ENCODE results near the gene ACYP1. TPM values are rescaled to one million over a fixed set of nuclear protein-coding genes. Genes with fewer than 3 reads are reported as not detected.

The ACYP1 gene
- total RNA-seq, 4 donors from 2014 or later = 11.8 to 30.6 (median 21.4) TPM

- no peak for TF ChIP-seq POLR2A (IDR thresholded peaks at IDR 0.05)
- no peak for TF ChIP-seq CTCF (IDR thresholded peaks at IDR 0.05)
- Histone ChIP-seq H3K9me3 (no peaks in the 10 kb centered on the region), H3K4me3 (no peak overlapping the region), H3K4me1 (no peaks in the 10 kb centered on the region), H3K27me3 (no peaks in the 10 kb centered on the region), H3K36me3 (no peaks in the 10 kb centered on the region), H3K27ac (peak overlapping the region in 1 of 2 donors; percentile 51)
- intact Hi-C loops (cut with DNase I; ENCODE audit: low total_unique reads) = no loop called here
- DNase-seq = no peak
Observed at GRCh38 chr14:75049136-75049535, 14.7 kb downstream of the ACYP1 start.

- no peak overlapping the region for H3K27ac ChIP-seq
- intact Hi-C loops (cut with DNase I; ENCODE audit: low total_unique reads) = no loop called here
Observed at GRCh38 chr14:75048101-75048500, 15.7 kb downstream of the ACYP1 start.

GRCh38 chr14:75047506-75047905, 16.3 kb downstream of the ACYP1 start:
- no peaks in the 10 kb centered on the region for H3K9me3 ChIP-seq

More at GRCh38 chr14:75048101-75048500, 15.7 kb downstream of the ACYP1 start:
- Histone ChIP-seq H3K9me3 (no peaks in the 10 kb centered on the region), H3K4me1 (no peaks in the 10 kb centered on the region), H3K4me3 (no peak overlapping the region), H3K27me3 (no peaks in the 10 kb centered on the region), H3K36me3 (no peaks in the 10 kb centered on the region)
- no peak for DNase-seq
- TF ChIP-seq CTCF (IDR thresholded peaks at IDR 0.05) (no peak), POLR2A (IDR thresholded peaks at IDR 0.05) (no peak)

GRCh38 chr14:75046899-75047298, 16.9 kb downstream of the ACYP1 start:
- Histone ChIP-seq H3K4me1 (no peaks in the 10 kb centered on the region), H3K4me3 (no peak overlapping the region), H3K27me3 (no peaks in the 10 kb centered on the region), H3K27ac (no peak overlapping the region), H3K9me3 (no peaks in the 10 kb centered on the region), H3K36me3 (no peaks in the 10 kb centered on the region)
- intact Hi-C loops (cut with DNase I; ENCODE audit: low total_unique reads) = no loop called here
- no peak for DNase-seq
- TF ChIP-seq POLR2A (IDR thresholded peaks at IDR 0.05) (no peak), CTCF (IDR thresholded peaks at IDR 0.05) (no peak)

More at GRCh38 chr14:75047506-75047905, 16.3 kb downstream of the ACYP1 start:
- no peak overlapping the region for H3K4me3 ChIP-seq
- no peaks in the 10 kb centered on the region for H3K27me3 ChIP-seq
- no peak for TF ChIP-seq CTCF (IDR thresholded peaks at IDR 0.05)
- TF ChIP-seq POLR2A (IDR thresholded peaks at IDR 0.05) = no peak
- H3K4me1 ChIP-seq = no peaks in the 10 kb centered on the region
- H3K27ac ChIP-seq = no peak overlapping the region
- intact Hi-C loops (cut with DNase I; ENCODE audit: low total_unique reads) = no loop called here
- no peak for DNase-seq
- H3K36me3 ChIP-seq = no peaks in the 10 kb centered on the region

GRCh38 chr14:75046275-75046674, 17.5 kb downstream of the ACYP1 start:
- Histone ChIP-seq H3K4me3 (no peak overlapping the region), H3K27me3 (no peaks in the 10 kb centered on the region), H3K4me1 (no peaks in the 10 kb centered on the region), H3K9me3 (no peaks in the 10 kb centered on the region), H3K27ac (no peak overlapping the region), H3K36me3 (no peaks in the 10 kb centered on the region)
- no peak for DNase-seq
- intact Hi-C loops (cut with DNase I; ENCODE audit: low total_unique reads) = no loop called here
- no peak for TF ChIP-seq POLR2A (IDR thresholded peaks at IDR 0.05)
- no peak for TF ChIP-seq CTCF (IDR thresholded peaks at IDR 0.05)

All from uterus (tissue), 4 donors.